GM18909 (cell line): ENCODE results near the gene SMIM5.

ENCODE experiments used
- ATAC-seq: cut with Tn5 transposase; IDR thresholded peaks from one replicate; pipeline ENCODE4 v1.9.1; 2021; ENCODE audit warnings: mild to moderate bottlenecking; ENCODE audit not compliant: unreplicated experiment, poor library complexity

Gene SMIM5

DNA sequence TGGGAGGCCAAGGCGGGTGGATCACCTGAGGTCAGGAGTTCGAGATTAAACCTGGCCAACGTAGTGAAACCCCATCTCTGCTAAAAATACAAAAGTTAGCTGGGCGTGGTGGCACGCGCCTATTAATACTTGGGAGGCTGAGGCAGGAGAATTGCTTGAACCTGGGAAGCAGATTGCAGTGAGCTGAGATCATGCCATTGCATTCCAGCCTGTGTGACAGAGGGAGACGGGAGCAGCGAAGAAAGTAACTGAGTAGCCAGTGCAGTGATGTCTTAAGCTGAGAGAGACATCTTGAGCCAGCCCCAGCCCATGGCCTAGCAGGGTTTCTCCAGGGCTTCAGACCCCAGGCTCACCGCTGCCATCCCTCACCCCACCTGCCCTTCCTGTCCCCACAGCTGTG is 9.8 kb upstream of the SMIM5 start:
- no peak for ATAC-seq

DNA sequence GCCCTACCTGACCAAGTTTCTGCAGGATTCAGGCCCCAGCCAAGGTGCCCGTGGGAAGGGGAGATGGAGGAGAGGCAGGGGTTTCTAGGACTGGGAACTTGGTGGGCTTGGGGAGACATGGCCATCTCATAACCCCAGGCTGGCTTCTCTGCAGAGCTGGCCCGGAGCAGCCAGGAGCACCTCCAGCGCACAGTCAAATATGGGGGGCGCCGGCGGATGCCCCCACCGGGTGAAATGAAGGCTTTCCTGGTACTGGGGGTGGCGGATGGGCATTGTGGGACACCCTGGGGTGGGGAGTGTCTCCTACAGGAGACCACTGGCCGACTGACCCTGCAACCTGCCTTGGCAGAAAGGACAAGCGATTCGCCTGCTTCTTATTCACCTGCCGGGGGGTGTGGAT is 9.2 kb upstream of the SMIM5 start:
- no peak for ATAC-seq

GRCh38 chr17:75624714-75625345 is 8.4 kb upstream of the SMIM5 start:
- no peak for ATAC-seq

GRCh38 chr17:75625813-75626486 is 7.3 kb upstream of the SMIM5 start:
- ATAC-seq = no peak

DNA sequence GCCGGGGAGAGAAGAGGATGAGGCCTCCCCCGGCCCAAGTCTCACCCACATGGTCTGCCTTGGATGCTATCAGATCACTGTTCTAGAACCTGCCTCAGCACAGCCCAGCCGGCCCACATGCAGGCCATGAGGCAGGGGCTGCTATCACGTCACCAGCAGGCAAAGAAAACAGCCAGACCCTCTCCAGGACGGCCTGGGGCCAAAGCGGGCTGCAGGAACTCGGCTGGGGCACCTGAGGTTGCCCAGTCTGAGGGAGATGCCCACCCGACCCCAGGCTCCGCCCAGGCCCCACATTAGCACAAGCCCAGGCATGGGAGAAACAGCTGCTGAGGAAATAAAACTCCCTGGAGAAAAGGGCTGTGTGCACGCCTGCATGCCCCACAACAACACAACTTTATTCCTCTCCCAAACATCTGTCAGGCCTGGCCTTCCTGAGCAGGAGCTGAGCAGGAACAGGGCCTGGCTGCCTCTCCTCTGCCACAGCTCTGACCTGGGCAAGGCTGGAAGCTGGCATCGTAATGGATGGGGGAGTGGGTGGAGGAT is 6.7 kb upstream of the SMIM5 start:
- no peak for ATAC-seq

DNA sequence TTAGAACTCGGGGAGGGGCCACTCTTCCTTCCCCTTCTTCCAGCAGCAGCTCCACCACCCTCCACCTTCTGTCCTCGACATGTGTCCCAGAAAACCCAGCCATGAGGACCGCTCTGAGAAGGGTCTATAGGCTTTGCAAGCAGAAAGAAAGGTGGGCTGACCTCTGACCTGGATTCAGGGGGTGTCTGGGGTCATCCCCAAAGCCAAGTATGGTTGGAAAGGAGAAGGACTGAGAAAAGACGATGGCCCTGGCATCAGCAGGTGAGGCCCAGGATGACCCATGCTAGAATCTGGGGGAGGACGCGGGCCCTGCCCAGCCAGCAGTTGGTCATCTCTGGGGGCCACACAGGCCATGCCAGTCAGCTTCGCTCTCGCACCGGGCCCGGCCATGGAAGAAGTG is 6.1 kb upstream of the SMIM5 start:
- ATAC-seq = no peak

GRCh38 chr17:75628425-75628824 is 4.8 kb upstream of the SMIM5 start:
- no peak for ATAC-seq

GRCh38 chr17:75629157-75629556 is 4.1 kb upstream of the SMIM5 start:
- no peak for ATAC-seq

DNA sequence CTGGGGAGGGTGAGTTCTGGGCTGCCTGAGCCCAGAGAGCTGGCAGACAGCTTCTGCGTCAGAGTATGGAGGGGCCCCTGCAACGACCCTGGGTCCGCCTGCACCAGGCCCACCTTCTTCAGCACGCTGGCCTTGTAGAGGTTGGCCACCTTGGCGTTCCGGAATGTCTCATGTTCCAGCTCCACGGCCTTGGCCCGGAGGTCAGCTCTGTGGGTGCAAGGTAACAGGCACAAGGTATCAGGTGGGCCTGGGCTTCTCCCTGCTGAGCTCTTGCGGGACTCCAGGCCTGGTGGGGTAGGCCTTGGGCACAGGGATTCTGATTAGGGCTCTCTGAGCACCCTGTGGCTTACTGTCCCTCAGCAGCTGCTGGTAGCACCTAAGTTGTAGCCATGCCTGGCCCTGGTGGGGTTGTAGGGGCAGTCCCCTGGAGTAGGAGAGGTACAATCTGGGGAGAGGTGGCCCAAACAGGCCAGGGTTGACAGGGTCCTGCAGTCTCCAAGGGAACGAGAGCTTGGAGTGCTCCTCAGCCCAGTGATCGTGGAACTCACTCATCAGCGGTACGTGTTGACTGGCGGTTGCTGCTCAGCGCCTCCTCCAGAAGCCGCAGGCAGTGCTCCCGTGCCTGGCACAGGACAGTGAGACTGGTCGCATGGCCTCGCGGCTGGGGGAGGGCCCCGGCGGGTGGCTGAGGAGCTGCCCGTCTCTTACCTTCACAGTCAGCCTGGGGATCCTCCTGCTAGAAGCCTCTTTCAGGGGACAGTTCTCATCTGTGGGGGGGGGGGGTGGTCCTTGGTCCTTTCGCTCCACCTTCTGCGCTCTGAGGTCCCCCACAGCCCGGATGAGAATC is 2.9 kb upstream of the SMIM5 start:
- ATAC-seq = no peak

DNA sequence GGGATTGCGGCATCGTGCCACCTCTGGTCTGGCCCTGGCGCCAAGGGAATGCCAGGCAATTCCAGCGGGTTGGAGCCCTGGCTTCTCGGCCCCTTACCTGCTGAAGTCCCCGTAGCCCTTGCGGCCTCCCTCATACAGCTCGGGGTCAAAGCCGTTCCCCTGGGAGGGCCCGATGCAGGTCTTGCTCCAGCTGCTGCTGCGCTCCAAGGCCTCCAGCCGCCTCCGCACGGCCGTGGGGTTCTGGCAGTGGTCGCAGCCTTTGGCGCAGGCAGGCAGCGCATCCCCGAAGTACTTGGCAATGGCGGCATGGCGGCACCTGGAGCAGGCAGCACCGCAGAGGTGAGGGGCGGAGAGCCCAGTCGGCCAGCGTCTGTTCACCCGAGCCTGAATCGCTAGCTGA is 1.9 kb upstream of the SMIM5 start:
- no peak for ATAC-seq

GRCh38 chr17:75632428-75632827 is 806 bp upstream of the SMIM5 start:
- no peak for ATAC-seq

- no peak for ATAC-seq
Measured at GRCh38 chr17:75633486-75634375, 497 bp downstream of the SMIM5 start.

DNA sequence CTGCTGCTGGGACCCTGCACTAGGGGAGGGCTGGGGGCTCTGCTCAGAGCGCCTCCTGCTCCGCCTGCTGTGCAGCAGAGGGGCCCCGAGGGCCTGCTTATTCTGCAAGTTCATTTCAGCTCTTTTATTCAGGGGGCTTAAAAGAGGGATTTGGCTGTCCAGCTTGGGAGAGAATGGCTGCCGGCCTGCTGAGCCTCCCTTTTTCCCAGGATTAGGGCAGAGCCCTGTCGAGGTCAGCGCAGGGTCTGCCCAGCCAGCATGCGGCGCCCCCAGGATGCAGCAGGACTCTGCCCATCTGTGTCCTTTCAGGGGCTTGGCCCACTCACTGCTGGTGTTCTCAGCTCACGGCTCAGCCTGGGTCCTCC is 1.1 kb downstream of the SMIM5 start:
- ATAC-seq = no peak

DNA sequence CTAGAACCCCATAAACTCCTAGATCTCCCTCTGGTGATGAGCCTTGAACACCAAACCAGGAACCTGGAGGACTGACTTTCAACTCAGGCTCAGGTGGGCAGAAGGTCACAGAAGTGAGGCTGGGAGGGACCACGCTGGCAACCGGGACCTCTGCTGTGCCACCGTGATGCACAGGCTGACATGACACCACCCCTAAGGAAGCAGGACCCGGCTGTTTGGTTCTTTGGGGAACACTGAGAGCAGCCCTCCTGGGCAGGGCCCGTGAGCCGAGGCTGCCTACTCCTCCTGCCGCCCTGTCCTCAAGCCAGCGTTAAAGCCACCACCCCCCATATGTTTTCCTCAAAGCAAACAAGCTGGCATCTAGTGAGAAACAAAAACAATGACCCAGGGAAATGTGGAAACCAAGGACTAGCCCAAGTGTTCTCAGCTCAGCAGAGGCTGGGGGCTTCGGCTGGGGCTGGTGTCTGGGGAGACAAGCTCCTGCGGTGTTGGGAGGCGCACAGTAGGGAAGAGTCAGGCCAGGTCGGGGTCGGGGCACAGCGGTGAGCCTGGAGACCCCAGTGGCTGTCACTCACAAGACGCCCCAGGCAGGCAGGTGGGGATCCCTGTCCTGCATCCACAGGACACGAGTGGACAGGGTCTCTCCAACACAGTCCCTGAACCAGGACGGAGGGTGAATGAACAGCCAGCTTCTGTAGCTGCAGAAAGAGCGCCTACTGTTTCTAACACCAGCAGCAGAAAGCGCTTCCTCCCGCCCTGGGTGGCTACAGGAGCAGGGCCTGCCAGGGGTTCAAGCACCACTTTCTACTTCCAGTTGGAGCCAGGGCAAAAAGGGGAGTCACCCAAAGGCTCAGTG is 1.7 kb downstream of the SMIM5 start:
- ATAC-seq = no peak

- ATAC-seq = no peak
Measured at GRCh38 chr17:75635610-75636202, 2.5 kb downstream of the SMIM5 start.

GRCh38 chr17:75636381-75637142 is 3.3 kb downstream of the SMIM5 start:
- no peak for ATAC-seq

DNA sequence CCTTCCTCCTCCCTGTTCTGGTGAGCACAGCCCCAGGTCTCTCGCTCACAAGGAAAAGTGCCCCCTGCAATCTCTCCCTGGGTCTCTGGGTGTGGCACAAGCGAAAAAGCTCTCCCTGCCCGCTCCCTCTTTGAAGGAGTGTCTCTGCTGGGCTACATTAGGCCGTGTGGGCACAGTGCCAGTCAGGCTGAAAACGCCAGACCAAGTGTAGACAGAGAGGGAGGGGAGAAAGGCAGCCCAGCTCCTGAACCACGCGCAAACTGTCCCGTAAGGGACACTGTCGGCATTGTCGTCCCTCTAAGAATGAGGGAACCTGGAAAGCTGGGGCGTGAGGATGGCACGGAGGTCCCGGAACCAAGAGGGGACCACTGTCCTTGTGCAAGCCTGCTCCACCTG is 3.9 kb downstream of the SMIM5 start:
- no peak for ATAC-seq

DNA sequence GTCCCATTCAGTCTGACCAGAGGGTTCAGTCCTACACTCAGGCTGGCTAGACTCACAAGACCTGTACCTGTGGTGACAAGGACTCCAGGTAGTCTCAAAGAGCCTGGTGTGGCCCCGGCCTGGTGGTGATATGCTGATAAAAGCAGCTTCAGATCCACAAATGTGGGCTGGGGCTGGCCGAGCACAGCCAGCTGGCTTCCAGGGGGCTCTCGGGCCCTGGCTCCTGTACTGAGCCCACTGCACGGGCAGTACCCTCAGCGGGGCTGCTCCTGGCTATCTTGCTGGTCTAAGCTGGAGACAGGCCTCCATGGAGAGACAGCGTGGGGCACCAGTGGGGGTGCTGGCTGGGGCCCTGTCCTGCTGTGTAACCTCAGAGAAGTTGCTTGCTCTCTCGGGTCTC is 4.3 kb downstream of the SMIM5 start:
- ATAC-seq = no peak
